ENCODE measurements around the gene COBL. TPM values are rescaled to one million over a fixed set of nuclear protein-coding genes. Genes with fewer than 3 reads are reported as not detected.

Gene COBL
- total RNA-seq, 1 experiment from 2014 or later = 0.39 TPM

DNA sequence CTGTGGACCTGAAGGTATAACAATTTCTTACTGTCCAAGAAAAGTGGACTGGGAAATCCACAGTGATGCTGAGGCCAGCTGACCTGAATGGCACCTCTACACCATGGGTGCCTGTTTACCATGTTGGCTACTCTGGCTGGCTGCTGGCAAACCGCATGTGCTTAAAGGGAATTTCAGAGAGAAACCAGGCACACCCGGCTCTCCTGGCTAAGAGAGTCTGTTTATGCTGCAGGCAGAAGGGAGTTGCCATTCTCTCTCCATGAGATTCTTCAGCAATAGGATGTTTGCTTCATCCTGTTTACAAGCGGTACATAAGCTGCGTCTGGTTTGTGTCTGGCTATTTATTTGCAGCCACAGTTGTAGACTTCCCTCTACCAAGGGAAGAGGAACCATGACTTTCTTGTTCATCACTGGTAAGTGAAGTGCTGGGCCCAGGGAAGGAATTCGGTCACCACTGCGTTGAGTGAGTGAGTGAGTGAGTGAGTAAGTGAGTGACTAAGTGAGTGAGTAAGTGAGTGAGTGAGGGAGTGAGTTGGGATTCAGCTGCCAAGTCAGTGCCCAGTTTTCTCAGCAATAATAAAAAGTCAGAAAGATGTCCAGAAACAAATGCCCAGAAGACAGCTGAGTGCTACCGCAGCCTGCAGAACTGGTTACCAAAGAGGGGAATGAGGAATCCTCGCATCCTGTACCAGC is 90.4 kb downstream of the COBL start:
- H3K36me3 ChIP-seq (ENCODE audit: control insufficient read depth, insufficient read depth, low read length) = no peaks in the 10 kb centered on the region
- BruUV-seq (replicated peaks) = no TSS peak
- in situ Hi-C loops (cut with HindIII; ENCODE audit: low pct_unique_long_range_greater_than_20kb, low sequenced_read_pairs) = no loop called here
- no peaks in the 10 kb centered on the region for H3K4me1 ChIP-seq (ENCODE audit: control insufficient read depth, insufficient read depth, low read length)
- H3K4me3 ChIP-seq (ENCODE audit: low read depth in 2 of 2, low read length in 2 of 2) = no peak overlapping the region
- ChIA-PET CTCF (no interaction called here), POLR2A (no interaction called here)
- H3K27me3 ChIP-seq (ENCODE audit: control insufficient read depth, insufficient read depth, low read length) = peaks cover 14% of the 10 kb centered on the region
- ATAC-seq = no peak
- intact Hi-C loops (cut with micrococcal nuclease; ENCODE audit: unreplicated experiment) = no loop called here
- H3K27ac ChIP-seq (ENCODE audit: low read length) = no peak overlapping the region
- TF ChIP-seq, protein P1, sequence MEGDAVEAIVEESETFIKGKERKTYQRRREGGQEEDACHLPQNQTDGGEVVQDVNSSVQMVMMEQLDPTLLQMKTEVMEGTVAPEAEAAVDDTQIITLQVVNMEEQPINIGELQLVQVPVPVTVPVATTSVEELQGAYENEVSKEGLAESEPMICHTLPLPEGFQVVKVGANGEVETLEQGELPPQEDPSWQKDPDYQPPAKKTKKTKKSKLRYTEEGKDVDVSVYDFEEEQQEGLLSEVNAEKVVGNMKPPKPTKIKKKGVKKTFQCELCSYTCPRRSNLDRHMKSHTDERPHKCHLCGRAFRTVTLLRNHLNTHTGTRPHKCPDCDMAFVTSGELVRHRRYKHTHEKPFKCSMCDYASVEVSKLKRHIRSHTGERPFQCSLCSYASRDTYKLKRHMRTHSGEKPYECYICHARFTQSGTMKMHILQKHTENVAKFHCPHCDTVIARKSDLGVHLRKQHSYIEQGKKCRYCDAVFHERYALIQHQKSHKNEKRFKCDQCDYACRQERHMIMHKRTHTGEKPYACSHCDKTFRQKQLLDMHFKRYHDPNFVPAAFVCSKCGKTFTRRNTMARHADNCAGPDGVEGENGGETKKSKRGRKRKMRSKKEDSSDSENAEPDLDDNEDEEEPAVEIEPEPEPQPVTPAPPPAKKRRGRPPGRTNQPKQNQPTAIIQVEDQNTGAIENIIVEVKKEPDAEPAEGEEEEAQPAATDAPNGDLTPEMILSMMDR (IDR thresholded peaks at IDR 0.05) = no peak
- TF ChIP-seq SIN3A (IDR thresholded peaks at IDR 0.05; ENCODE audit: borderline replicate concordance, insufficient read depth, low read depth, low read length) (no peak), REST (IDR thresholded peaks at IDR 0.05; ENCODE audit: insufficient read depth in 1 of 2, low read depth in 2 of 2, low read length in 1 of 2) (no peak), TCF7L2 (IDR thresholded peaks at IDR 0.05; ENCODE audit: low read depth, low read length) (no peak), POLR2AphosphoS5 (IDR thresholded peaks at IDR 0.05; ENCODE audit: low read depth, low read length) (no peak)
- no peaks in the 10 kb centered on the region for H3K9me3 ChIP-seq (ENCODE audit: control insufficient read depth, insufficient read depth, low read depth, low read length)
- no peak for DNase-seq (ENCODE audit: low read depth, low spot score)

GRCh38 chr7:51224811-51225595 is 91.6 kb downstream of the COBL start:
- Histone ChIP-seq H3K4me1 (ENCODE audit: control insufficient read depth, insufficient read depth, low read length) (no peaks in the 10 kb centered on the region), H3K9me3 (ENCODE audit: control insufficient read depth, insufficient read depth, low read depth, low read length) (no peaks in the 10 kb centered on the region), H3K27me3 (ENCODE audit: control insufficient read depth, insufficient read depth, low read length) (peaks cover 14% of the 10 kb centered on the region), H3K4me3 (ENCODE audit: low read depth in 2 of 2, low read length in 2 of 2) (no peak overlapping the region), H3K27ac (ENCODE audit: low read length) (no peak overlapping the region), H3K36me3 (ENCODE audit: control insufficient read depth, insufficient read depth, low read length) (no peaks in the 10 kb centered on the region)
- ChIA-PET CTCF (interaction anchor here (0.7 to 1.0 kb wide), 2 partner anchors 11 to 62 kb away, joined by 3 to 4 read pairs; no protein-coding TSS in a partner anchor), POLR2A (no interaction called here)
- TF ChIP-seq REST (IDR thresholded peaks at IDR 0.05; ENCODE audit: insufficient read depth in 1 of 2, low read depth in 2 of 2, low read length in 1 of 2) (no peak), POLR2AphosphoS5 (IDR thresholded peaks at IDR 0.05; ENCODE audit: low read depth, low read length) (no peak), SIN3A (IDR thresholded peaks at IDR 0.05; ENCODE audit: borderline replicate concordance, insufficient read depth, low read depth, low read length) (no peak), TCF7L2 (IDR thresholded peaks at IDR 0.05; ENCODE audit: low read depth, low read length) (no peak)
- TF ChIP-seq, protein P1 (IDR thresholded peaks at IDR 0.05) = no peak; the same call in 1 of the 2 replicates
- intact Hi-C loops (cut with micrococcal nuclease; ENCODE audit: unreplicated experiment) (no loop called here), in situ Hi-C loops (cut with HindIII; ENCODE audit: low pct_unique_long_range_greater_than_20kb, low sequenced_read_pairs) (no loop called here)
- peak; percentile 68; the same call in 1 of the 2 replicates for ATAC-seq
- no TSS peak for BruUV-seq (replicated peaks)
- no peak for DNase-seq (ENCODE audit: low read depth, low spot score)
